ENCODE results near the gene TTC1. TPM values are rescaled to one million over a fixed set of nuclear protein-coding genes. Genes with fewer than 3 reads are reported as not detected.

The TTC1 gene
- total and polyA plus RNA-seq, 9 of the 15 experiments (the other 6 are each of a cell fraction or from before 2014, with no cell fraction given): 51.9 to 173 (median 87.7) TPM

DNA sequence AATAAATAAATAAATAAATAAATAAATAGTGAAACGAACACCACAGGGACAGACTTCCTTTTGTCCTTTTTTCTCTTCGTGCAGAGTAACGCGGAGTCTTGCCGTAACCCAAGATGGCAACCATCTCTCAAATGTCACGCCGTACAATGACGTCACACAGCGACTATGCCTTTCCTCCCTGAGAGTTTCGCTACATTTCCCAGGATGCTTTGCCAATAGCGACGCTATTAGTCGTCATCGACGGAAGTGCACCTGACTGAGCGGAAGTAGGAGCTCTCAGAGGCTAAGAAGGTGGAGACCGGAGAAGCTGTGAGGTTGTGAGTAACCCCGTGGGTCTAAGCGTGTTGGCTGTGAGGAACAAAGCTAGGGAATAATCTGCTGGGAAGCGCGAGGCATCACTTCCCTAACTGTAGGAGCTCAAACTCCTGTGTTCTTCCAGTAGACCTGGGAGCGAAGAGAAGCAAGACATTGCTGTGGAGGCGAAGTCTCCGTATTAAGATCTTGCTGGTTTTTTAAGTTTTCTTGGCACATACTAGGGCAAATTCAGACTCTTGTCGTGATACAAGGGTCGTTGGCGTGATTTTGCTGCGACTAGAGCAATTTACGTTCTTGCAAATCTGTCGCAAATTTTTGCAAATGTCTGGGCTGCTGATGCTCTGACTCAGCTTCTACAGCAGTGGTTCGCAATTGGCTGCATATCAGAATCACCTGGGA, at the start of gene TTC1 (continued):
- TF ChIP-seq C11orf30 (IDR thresholded peaks at IDR 0.05; ENCODE audit: low read depth) (peak; percentile 93), TEAD4 (IDR thresholded peaks at IDR 0.05; ENCODE audit: low read length) (peak; percentile 43; the same call in 1 of the 2 replicates), TEAD4 (CRISPR knock-in tag; IDR thresholded peaks at IDR 0.05; ENCODE audit: borderline replicate concordance) (no peak), ELF2 (CRISPR knock-in tag; IDR thresholded peaks at IDR 0.05) (peak; percentile 70; the same call in 1 of the 2 replicates), BRD9 (IDR thresholded peaks at IDR 0.05; ENCODE audit: low read depth, partially characterized antibody) (no peak), ZFP36 (IDR thresholded peaks at IDR 0.05; ENCODE audit: low read depth, low read length, partially characterized antibody) (no peak), CHD4 (IDR thresholded peaks at IDR 0.05; ENCODE audit: insufficient read depth, insufficient replicate concordance, low read depth, low read length, poor library complexity, severe bottlenecking) (no peak), ZNF707 (CRISPR knock-in tag; conservative IDR thresholded peaks at IDR 0.05) (no peak), CTBP1 (IDR thresholded peaks at IDR 0.05; ENCODE audit: borderline replicate concordance) (peak; percentile 30; the same call in 1 of the 2 replicates), NFXL1 (CRISPR knock-in tag; IDR thresholded peaks at IDR 0.05) (no peak), MEF2A (IDR thresholded peaks at IDR 0.05; ENCODE audit: control insufficient read depth, low read depth, low read length) (no peak), CAMTA2 (CRISPR knock-in tag; conservative IDR thresholded peaks at IDR 0.05) (no peak), HOXB6 (CRISPR knock-in tag; IDR thresholded peaks at IDR 0.05; ENCODE audit: borderline replicate concordance) (no peak), CBX2 (IDR thresholded peaks at IDR 0.05; ENCODE audit: insufficient read depth, low read length, poor library complexity, severe bottlenecking) (no peak), GATAD2B (IDR thresholded peaks at IDR 0.05; ENCODE audit: borderline replicate concordance) (no peak), KLF13 (tag; IDR thresholded peaks at IDR 0.05; ENCODE audit: borderline replicate concordance, low read depth) (no peak), POLR2A (conservative IDR thresholded peaks at IDR 0.05) (peak; percentile 97), KDM1A (IDR thresholded peaks at IDR 0.05) (no peak)
- TF ChIP-seq, protein P1, sequence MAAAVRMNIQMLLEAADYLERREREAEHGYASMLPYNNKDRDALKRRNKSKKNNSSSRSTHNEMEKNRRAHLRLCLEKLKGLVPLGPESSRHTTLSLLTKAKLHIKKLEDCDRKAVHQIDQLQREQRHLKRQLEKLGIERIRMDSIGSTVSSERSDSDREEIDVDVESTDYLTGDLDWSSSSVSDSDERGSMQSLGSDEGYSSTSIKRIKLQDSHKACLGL (CRISPR knock-in tag; IDR thresholded peaks at IDR 0.05; ENCODE audit: borderline replicate concordance, poor library complexity, severe bottlenecking): no peak
- TF ChIP-seq, protein P2, sequence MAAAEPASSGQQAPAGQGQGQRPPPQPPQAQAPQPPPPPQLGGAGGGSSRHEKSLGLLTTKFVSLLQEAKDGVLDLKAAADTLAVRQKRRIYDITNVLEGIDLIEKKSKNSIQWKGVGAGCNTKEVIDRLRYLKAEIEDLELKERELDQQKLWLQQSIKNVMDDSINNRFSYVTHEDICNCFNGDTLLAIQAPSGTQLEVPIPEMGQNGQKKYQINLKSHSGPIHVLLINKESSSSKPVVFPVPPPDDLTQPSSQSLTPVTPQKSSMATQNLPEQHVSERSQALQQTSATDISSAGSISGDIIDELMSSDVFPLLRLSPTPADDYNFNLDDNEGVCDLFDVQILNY (CRISPR knock-in tag; IDR thresholded peaks at IDR 0.05): no peak
- TF ChIP-seq, protein P3, sequence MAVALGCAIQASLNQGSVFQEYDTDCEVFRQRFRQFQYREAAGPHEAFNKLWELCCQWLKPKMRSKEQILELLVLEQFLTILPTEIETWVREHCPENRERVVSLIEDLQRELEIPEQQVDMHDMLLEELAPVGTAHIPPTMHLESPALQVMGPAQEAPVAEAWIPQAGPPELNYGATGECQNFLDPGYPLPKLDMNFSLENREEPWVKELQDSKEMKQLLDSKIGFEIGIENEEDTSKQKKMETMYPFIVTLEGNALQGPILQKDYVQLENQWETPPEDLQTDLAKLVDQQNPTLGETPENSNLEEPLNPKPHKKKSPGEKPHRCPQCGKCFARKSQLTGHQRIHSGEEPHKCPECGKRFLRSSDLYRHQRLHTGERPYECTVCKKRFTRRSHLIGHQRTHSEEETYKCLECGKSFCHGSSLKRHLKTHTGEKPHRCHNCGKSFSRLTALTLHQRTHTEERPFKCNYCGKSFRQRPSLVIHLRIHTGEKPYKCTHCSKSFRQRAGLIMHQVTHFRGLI (CRISPR knock-in tag; IDR thresholded peaks at IDR 0.05): no peak
- TF ChIP-seq, protein P4, sequence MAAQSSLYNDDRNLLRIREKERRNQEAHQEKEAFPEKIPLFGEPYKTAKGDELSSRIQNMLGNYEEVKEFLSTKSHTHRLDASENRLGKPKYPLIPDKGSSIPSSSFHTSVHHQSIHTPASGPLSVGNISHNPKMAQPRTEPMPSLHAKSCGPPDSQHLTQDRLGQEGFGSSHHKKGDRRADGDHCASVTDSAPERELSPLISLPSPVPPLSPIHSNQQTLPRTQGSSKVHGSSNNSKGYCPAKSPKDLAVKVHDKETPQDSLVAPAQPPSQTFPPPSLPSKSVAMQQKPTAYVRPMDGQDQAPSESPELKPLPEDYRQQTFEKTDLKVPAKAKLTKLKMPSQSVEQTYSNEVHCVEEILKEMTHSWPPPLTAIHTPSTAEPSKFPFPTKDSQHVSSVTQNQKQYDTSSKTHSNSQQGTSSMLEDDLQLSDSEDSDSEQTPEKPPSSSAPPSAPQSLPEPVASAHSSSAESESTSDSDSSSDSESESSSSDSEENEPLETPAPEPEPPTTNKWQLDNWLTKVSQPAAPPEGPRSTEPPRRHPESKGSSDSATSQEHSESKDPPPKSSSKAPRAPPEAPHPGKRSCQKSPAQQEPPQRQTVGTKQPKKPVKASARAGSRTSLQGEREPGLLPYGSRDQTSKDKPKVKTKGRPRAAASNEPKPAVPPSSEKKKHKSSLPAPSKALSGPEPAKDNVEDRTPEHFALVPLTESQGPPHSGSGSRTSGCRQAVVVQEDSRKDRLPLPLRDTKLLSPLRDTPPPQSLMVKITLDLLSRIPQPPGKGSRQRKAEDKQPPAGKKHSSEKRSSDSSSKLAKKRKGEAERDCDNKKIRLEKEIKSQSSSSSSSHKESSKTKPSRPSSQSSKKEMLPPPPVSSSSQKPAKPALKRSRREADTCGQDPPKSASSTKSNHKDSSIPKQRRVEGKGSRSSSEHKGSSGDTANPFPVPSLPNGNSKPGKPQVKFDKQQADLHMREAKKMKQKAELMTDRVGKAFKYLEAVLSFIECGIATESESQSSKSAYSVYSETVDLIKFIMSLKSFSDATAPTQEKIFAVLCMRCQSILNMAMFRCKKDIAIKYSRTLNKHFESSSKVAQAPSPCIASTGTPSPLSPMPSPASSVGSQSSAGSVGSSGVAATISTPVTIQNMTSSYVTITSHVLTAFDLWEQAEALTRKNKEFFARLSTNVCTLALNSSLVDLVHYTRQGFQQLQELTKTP (IDR thresholded peaks at IDR 0.05; ENCODE audit: low read depth in 1 of 2, partially characterized antibody in 2 of 2): peak; percentile 17 to 71

Measured in K562 (cell line).